ENCODE results near the gene CTNNA2. TPM values are rescaled to one million over a fixed set of nuclear protein-coding genes. Genes with fewer than 3 reads are reported as not detected.

CTNNA2 gene
- total RNA-seq, 1 experiment from 2014 or later = 5.5 TPM

- TF ChIP-seq CTCF (conservative IDR thresholded peaks at IDR 0.05) = no peak
- H4K91ac ChIP-seq (ENCODE audit: insufficient read length, low read depth, low read length) = no peak overlapping the region
- Mint-ChIP-seq H3K9me3 (no peaks in the 10 kb centered on the region), H3K27ac (no peak overlapping the region), H3K27me3 (ENCODE audit: low read depth) (no peaks in the 10 kb centered on the region), H3K4me1 (0 out of 4 replicates have a peak, but pooled peaks cover 0 to 3% of the 10 kb centered on the region in 2 experiments), H3K4me3 (no peak overlapping the region), H3K36me3 (ENCODE audit: insufficient read depth in 1 of 3, low read depth in 3 of 3) (peaks cover 0 to 5% (median 0%) of the 10 kb centered on the region in 3 experiments; a peak in 2 of 7 replicates)
- no peak overlapping the region for H3K27ac ChIP-seq (ENCODE audit: insufficient read length, low read depth, low read length)
- H3K27me3 ChIP-seq (ENCODE audit: insufficient read depth, low read length) = no peaks in the 10 kb centered on the region
- H2BK20ac ChIP-seq (ENCODE audit: low read depth, low read length, poor library complexity, severe bottlenecking) = no peak overlapping the region
- H3K79me2 ChIP-seq (ENCODE audit: insufficient read depth, low read length) = no peaks in the 10 kb centered on the region
- H2BK120ac ChIP-seq (ENCODE audit: low read depth, low read length, poor library complexity, severe bottlenecking) = no peak overlapping the region
- no peak overlapping the region for H2AFZ ChIP-seq (ENCODE audit: low read length)
- no peak overlapping the region for H3K56ac ChIP-seq (ENCODE audit: insufficient read length, low read depth, low read length)
- H3K9me3 ChIP-seq (ENCODE audit: control insufficient read depth, low read depth, low read length) = no peaks in the 10 kb centered on the region
- DNase-seq = no peak
- H2AK5ac ChIP-seq (ENCODE audit: insufficient read length, low read length) = no peak overlapping the region
- H3K4me2 ChIP-seq (ENCODE audit: insufficient read depth, insufficient read length, low read length) = no peak overlapping the region
- H3K14ac ChIP-seq (ENCODE audit: insufficient read depth, low read length) = no peak overlapping the region
- no peak overlapping the region for H3K18ac ChIP-seq (ENCODE audit: insufficient read length, low read depth, low read length)
- H3K79me1 ChIP-seq (ENCODE audit: insufficient read depth, low read depth, low read length, poor library complexity, severe bottlenecking) = no peaks in the 10 kb centered on the region
- H2BK5ac ChIP-seq (ENCODE audit: insufficient read length, low read length) = no peak overlapping the region
- WGBS (ENCODE audit: extremely low coverage, insufficient read length, low lambda C conversion rate) = no CpG with 5 or more reads among the region's 6 CpGs
- H2BK15ac ChIP-seq (ENCODE audit: low read depth, low read length) = no peak overlapping the region
- no peak overlapping the region for H3K4ac ChIP-seq (ENCODE audit: low read depth, low read length)
- H4K20me1 ChIP-seq (ENCODE audit: control insufficient read depth, insufficient read depth, insufficient read length) = no peaks in the 10 kb centered on the region
- no peak overlapping the region for H2BK12ac ChIP-seq (ENCODE audit: insufficient read length, low read depth, low read length)
- no peak overlapping the region for H3T11ph ChIP-seq (ENCODE audit: low read length)
- H3K4me1 ChIP-seq (ENCODE audit: insufficient read depth, low read length) = no peaks in the 10 kb centered on the region
- no peak overlapping the region for H4K8ac ChIP-seq (replicated peaks; ENCODE audit: insufficient read length, low read depth, low read length)
- no peak overlapping the region for H4K5ac ChIP-seq (ENCODE audit: insufficient read length, low read depth, low read length)
- no peak overlapping the region for H3K23ac ChIP-seq (ENCODE audit: insufficient read length, low read depth, low read length)
- no peak overlapping the region for H3K9ac ChIP-seq (ENCODE audit: extremely low read depth, insufficient read length, low read length)
- no peaks in the 10 kb centered on the region for H3K23me2 ChIP-seq (ENCODE audit: insufficient read length, low read depth, low read length, poor library complexity, severe bottlenecking)
These were observed 565.6 kb downstream of the CTNNA2 start for GRCh38 chr2:80078290-80079036.

Measured in H9 (cell line).